NCI-H146 treated with DMSO at 0.1 percent for 48 hours (cell line): ENCODE results near the gene FAHD1.
"Not testable (repeated sequence)": the region's sequence is repeated elsewhere in the genome, so short reads cannot be mapped to it uniquely, and the experiment has no call there.

Source experiments
- DNase-seq: peaks from one replicate; lab custom pipeline; 2025; ENCODE audit not compliant: unreplicated experiment; lab: John Stamatoyannopoulos, UW

Gene FAHD1

GRCh38 chr16:1788708-1789100 lies 38.3 kb upstream of the FAHD1 start:
- no peak for DNase-seq

GRCh38 chr16:1789643-1790045 lies 37.4 kb upstream of the FAHD1 start:
- DNase-seq, result no peak

- DNase-seq, result no peak
These were observed 36.8 kb upstream of the FAHD1 start for GRCh38 chr16:1790261-1790610.

- no peak for DNase-seq
These were observed 36.3 kb upstream of the FAHD1 start for GRCh38 chr16:1790611-1791255.

GRCh38 chr16:1791256-1791942 lies 35.6 kb upstream of the FAHD1 start:
- no peak for DNase-seq

GRCh38 chr16:1791943-1792812 lies 34.8 kb upstream of the FAHD1 start:
- no peak for DNase-seq

- no peak for DNase-seq
These were observed 34.0 kb upstream of the FAHD1 start for GRCh38 chr16:1792836-1793577.

GRCh38 chr16:1793578-1794220 lies 33.3 kb upstream of the FAHD1 start, which contains the start of gene IGFALS:
Gene IGFALS, minus strand, starts transcription at chr16:1793705. Its CDS starts 53 bp downstream, at chr16:1793652.
- no peak for DNase-seq

GRCh38 chr16:1794221-1794871 lies 32.7 kb upstream of the FAHD1 start:
- DNase-seq, result no peak

- no peak for DNase-seq
These were observed 31.9 kb upstream of the FAHD1 start for GRCh38 chr16:1794908-1795666.

GRCh38 chr16:1799263-1799662 lies 27.7 kb upstream of the FAHD1 start:
- DNase-seq, result not testable (repeated sequence)

- no peak for DNase-seq
These were observed 26.3 kb upstream of the FAHD1 start for GRCh38 chr16:1800701-1801100.

- no peak for DNase-seq
These were observed 19.4 kb upstream of the FAHD1 start for GRCh38 chr16:1807626-1808025.

- no peak for DNase-seq
These were observed 18.3 kb upstream of the FAHD1 start for GRCh38 chr16:1808691-1809090.

GRCh38 chr16:1809281-1809801 lies 17.7 kb upstream of the FAHD1 start:
- no peak for DNase-seq

- no peak for DNase-seq
These were observed 16.9 kb upstream of the FAHD1 start for GRCh38 chr16:1810106-1810505.

GRCh38 chr16:1810536-1810935 lies 16.5 kb upstream of the FAHD1 start:
- no peak for DNase-seq

- peak; percentile 82 for DNase-seq
These were observed 14.3 kb upstream of the FAHD1 start for GRCh38 chr16:1812732-1813163.

GRCh38 chr16:1815461-1815860 lies 11.5 kb upstream of the FAHD1 start:
- DNase-seq, result no peak
